HG03378 (cell line): Measurements from ENCODE around the gene ABHD1.
"Not testable (repeated sequence)": the region's sequence is repeated elsewhere in the genome, so short reads cannot be mapped to it uniquely, and the experiment has no call there.

ENCODE experiments used
- ATAC-seq: cut with Tn5 transposase; IDR thresholded peaks from one replicate; pipeline ENCODE4 v1.9.1; 2021; ENCODE audit warnings: mild to moderate bottlenecking, moderate library complexity; ENCODE audit not compliant: unreplicated experiment

The ABHD1 gene

GRCh38 chr2:27123302-27124150 lies at the start of gene ABHD1:
ABHD1 (plus strand) TSS chr2:27123815; CDS start chr2:27123949, 134 bp downstream.
- no peak for ATAC-seq

- ATAC-seq: no peak
These were observed 48.7 kb upstream of the ABHD1 start for GRCh38 chr2:27074738-27075565.

GRCh38 chr2:27075566-27075871 lies 48.1 kb upstream of the ABHD1 start:
- ATAC-seq: not testable (repeated sequence)

GRCh38 chr2:27076323-27076722 lies 47.3 kb upstream of the ABHD1 start:
- ATAC-seq: no peak

- ATAC-seq: no peak
These were observed 46.4 kb upstream of the ABHD1 start for GRCh38 chr2:27077231-27077630.

GRCh38 chr2:27078267-27079194 lies 45.1 kb upstream of the ABHD1 start, which contains the start of gene EMILIN1:
EMILIN1 (plus strand) TSS chr2:27078615; CDS start chr2:27079066, 451 bp downstream.
- ATAC-seq: no peak

GRCh38 chr2:27079233-27080139 lies 44.1 kb upstream of the ABHD1 start:
- no peak for ATAC-seq

- no peak for ATAC-seq
These were observed 43.5 kb upstream of the ABHD1 start for GRCh38 chr2:27080140-27080469.

- no peak for ATAC-seq
These were observed 43.0 kb upstream of the ABHD1 start for GRCh38 chr2:27080603-27080936.

- ATAC-seq: no peak
These were observed 41.4 kb upstream of the ABHD1 start for GRCh38 chr2:27081984-27082772.

GRCh38 chr2:27082773-27083409 lies 40.7 kb upstream of the ABHD1 start:
- ATAC-seq: no peak

GRCh38 chr2:27083410-27084296 lies 40.0 kb upstream of the ABHD1 start:
- ATAC-seq: no peak

GRCh38 chr2:27084297-27085061 lies 39.1 kb upstream of the ABHD1 start:
- no peak for ATAC-seq

- ATAC-seq: no peak
These were observed 38.4 kb upstream of the ABHD1 start for GRCh38 chr2:27085062-27085672.

GRCh38 chr2:27085673-27086089 lies 37.9 kb upstream of the ABHD1 start:
- ATAC-seq: peak; percentile 4

- peak; percentile 58 for ATAC-seq
These were observed 37.4 kb upstream of the ABHD1 start for GRCh38 chr2:27086090-27086723.
